ENCODE data around the gene CYP26B1.

Gene CYP26B1

DNA sequence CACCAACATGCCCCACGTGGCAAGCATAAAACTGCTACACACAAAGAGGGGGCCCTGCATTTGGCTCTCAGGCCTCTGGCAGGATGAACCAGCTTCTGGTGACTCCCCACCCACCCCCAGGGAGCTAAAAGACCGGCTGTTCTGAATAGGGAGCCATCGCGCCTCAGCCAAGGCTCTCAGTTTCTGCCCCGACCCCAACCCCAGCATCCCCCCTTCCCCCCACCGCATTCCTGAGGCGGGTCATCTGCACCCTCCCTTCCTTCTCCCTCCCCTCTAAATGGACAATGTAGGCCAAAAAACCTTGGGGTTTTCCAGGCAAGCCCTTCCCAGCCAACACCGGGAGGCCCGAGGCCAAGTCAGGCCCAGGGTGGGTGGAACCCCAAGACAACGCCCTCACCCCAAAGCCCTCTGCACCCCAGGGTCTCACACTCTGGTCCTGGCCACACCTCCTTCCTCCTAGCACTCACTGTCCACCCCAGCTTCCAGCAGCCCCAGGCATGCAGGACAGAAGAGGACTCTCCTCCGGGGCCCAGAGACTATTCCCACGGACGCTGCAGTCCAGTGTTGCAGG, 5.7 kb downstream of the CYP26B1 start:
- Histone ChIP-seq H3K27ac (peak overlapping the region; percentile 62 to 90), H3K4me3 (no peak overlapping the region)
- DNase-seq (ENCODE audit: low spot score): peak; percentile 72
- TF ChIP-seq, protein P1, sequence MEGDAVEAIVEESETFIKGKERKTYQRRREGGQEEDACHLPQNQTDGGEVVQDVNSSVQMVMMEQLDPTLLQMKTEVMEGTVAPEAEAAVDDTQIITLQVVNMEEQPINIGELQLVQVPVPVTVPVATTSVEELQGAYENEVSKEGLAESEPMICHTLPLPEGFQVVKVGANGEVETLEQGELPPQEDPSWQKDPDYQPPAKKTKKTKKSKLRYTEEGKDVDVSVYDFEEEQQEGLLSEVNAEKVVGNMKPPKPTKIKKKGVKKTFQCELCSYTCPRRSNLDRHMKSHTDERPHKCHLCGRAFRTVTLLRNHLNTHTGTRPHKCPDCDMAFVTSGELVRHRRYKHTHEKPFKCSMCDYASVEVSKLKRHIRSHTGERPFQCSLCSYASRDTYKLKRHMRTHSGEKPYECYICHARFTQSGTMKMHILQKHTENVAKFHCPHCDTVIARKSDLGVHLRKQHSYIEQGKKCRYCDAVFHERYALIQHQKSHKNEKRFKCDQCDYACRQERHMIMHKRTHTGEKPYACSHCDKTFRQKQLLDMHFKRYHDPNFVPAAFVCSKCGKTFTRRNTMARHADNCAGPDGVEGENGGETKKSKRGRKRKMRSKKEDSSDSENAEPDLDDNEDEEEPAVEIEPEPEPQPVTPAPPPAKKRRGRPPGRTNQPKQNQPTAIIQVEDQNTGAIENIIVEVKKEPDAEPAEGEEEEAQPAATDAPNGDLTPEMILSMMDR (IDR thresholded peaks at IDR 0.05): no peak

DNA sequence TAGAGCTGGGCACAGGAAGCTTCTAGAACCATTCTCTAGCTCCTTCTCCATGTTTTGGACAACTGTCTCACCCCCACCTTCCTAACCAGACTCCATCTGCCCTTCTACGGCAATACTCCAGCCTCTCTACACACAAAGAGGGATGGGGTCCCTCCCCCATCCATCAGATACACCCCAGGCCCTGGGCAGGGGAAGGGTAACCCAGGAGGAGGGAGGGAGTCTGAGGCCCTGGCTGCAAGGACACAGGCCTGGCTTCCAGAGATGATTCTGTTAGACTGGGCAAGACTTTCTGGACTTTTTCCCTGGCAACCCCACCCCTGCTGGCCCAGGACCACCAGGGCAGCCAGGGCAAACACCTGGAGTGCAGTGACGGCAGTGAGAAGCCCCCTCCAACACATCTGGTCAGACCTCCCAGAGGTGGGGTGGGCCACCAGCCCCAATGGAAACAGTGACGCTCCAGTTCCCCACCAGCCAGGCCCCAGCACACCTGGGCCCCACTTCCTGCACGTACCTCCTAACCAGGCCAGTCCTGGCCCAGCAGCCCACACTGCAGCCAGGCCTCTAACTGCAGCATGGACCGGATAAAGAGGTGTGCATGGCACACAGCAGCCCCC, 6.5 kb downstream of the CYP26B1 start:
- peak; percentile 64 for DNase-seq (ENCODE audit: low spot score)
- no peak overlapping the region for H3K4me3 ChIP-seq
- TF ChIP-seq, protein P1 (IDR thresholded peaks at IDR 0.05): no peak
- peak overlapping the region in 1 of 2 donors; percentile 42 for H3K27ac ChIP-seq

DNA sequence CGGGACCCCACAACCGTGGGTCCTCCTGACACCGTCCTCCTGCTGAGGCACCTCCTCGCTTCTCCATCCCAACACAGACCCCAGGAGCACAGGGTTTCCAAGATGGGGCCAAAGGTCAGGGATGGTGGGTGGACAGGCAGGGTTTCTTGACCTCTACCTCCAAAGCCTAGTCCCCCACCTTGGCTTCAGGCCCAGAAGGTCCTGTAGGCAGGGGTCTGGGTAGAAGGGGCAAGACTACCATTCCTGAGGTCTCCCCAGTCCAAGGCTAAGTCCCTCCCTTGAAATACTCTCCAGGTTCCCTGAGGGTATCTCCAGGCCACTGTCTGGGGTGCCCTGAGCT, 7.1 kb downstream of the CYP26B1 start:
- H3K4me3 ChIP-seq: no peak overlapping the region
- TF ChIP-seq, protein P1 (IDR thresholded peaks at IDR 0.05): no peak
- H3K27ac ChIP-seq: peak overlapping the region; percentile 72 to 88
- DNase-seq (ENCODE audit: low spot score): peak; percentile 72

DNA sequence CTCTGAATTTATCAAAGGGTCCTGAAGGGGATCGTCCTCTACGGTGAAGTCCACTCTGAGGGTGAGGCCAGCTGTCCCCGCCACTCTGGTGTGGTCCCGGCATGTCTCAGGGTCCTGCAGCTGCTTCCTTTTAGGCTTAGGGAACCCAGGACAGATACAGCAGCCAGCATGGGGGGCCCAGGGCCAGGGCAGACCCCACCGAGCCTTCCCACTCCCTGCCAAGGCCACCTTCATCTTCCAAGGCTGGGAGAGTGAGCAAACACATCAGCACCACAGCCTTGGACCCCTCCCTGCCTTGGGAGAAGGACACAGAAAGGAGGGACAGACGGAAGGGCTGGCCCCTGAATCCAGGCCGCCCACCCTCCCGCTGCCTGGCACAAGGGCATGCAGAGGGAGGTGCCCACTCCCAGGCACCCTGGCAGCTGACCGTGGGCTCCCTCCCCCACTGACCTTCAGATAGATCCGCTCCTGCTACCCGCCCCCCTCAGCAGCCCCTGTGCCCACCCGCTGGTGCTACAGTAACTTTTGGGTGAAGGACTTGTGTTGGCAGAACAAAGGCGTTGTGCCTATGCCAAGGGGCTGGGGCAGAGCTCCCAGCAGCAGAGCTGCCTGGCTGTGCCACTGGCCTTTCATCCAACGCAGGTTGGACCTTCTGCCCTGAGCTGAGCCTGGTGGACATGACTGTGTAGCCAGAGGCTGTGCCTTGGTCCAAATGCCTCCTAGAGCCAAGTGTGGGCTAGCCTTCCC, 7.6 kb downstream of the CYP26B1 start:
- peak; percentile 68 for DNase-seq (ENCODE audit: low spot score)
- Histone ChIP-seq H3K27ac (peak overlapping the region; percentile 72 to 88), H3K4me3 (no peak overlapping the region)
- TF ChIP-seq, protein P1 (IDR thresholded peaks at IDR 0.05): no peak

DNA sequence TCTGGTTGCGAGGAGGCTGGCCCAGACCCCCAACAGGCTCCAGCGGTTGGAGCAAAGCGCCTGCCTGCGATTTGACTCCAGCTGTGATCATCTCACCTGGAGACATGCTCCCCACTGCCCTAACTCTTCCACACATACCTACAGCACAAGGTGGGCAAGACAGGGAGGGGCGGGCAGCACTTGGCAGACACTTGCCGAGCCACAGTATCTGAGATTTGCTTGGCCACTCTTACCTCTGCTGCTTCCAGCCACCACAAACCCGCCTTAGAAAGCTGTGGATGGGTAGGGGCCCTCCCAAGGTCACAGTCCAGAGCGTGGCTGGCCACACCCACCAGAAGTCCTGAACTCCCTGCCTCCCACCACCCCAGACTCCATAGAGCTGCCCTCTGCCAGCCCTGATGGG, 8.2 kb downstream of the CYP26B1 start:
- Histone ChIP-seq H3K27ac (peak overlapping the region; percentile 72 to 88), H3K4me3 (no peak overlapping the region)
- DNase-seq (ENCODE audit: low spot score): no peak
- TF ChIP-seq, protein P1 (IDR thresholded peaks at IDR 0.05): no peak

DNA sequence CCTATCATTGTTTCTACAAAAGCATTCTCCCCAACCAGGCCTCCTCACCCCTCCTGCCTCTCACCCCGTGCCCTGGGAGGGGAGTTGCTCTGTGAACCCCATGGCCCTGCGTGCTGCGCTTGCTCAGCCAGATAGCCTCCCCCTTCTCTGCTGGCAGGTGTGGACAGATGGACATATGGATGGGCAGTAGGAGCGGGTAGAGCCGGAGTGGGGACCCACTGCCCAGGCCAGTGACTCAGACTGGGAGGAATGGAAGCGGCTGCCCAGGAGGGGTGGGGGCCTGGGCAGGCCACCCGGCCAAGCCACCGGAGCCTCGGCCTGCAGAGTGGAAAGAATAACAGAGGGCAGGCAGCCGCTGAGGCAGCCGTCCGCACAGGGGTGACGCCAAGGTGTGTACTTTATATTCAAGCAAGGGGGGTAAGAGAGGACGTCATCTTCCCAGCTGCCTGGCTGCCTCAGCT, 8.7 kb downstream of the CYP26B1 start:
- H3K4me3 ChIP-seq: no peak overlapping the region
- DNase-seq (ENCODE audit: low spot score): peak; percentile 86

More for the DNA sequence above, 8.7 kb downstream of the CYP26B1 start:
- TF ChIP-seq, protein P1 (IDR thresholded peaks at IDR 0.05): no peak
- peak overlapping the region; percentile 72 to 88 for H3K27ac ChIP-seq
